GM20431 (cell line): ENCODE results near the gene TMPRSS4.
"Not testable (repeated sequence)": the region's sequence is repeated elsewhere in the genome, so short reads cannot be mapped to it uniquely, and the experiment has no call there.

Experiments used
- in situ Hi-C: fragments of 300-500 bp; cut with MseI, MboI; formaldehyde crosslinking; loops from one replicate; pipeline ENCODE4 v1.15.0; 2020; ENCODE audit warnings: low sequenced_read_pairs; ENCODE audit not compliant: unreplicated experiment

TMPRSS4 gene

GRCh38 chr11:118054712-118055640, 21.9 kb upstream of the TMPRSS4 start:
- in situ Hi-C loops: loop anchor here (10.0 kb wide), 2 partner anchors 100 to 210 kb away; no protein-coding TSS in a partner anchor

- in situ Hi-C loops: loop anchor here (10.0 kb wide), 2 partner anchors 101 to 211 kb away; no protein-coding TSS in a partner anchor
Observed at GRCh38 chr11:118055966-118056365, 20.9 kb upstream of the TMPRSS4 start.

- in situ Hi-C loops: loop anchor here (10.0 kb wide), 2 partner anchors 102 to 212 kb away; no protein-coding TSS in a partner anchor
Observed at GRCh38 chr11:118056806-118057205, 20.1 kb upstream of the TMPRSS4 start.

GRCh38 chr11:118057251-118058145, 19.4 kb upstream of the TMPRSS4 start:
- in situ Hi-C loops: loop anchor here (10.0 kb wide), 2 partner anchors 103 to 213 kb away; no protein-coding TSS in a partner anchor

- in situ Hi-C loops: loop anchor here (10.0 kb wide), 2 partner anchors 104 to 214 kb away; no protein-coding TSS in a partner anchor
Observed at GRCh38 chr11:118058311-118059245, 18.3 kb upstream of the TMPRSS4 start.

GRCh38 chr11:118059246-118059940, 17.5 kb upstream of the TMPRSS4 start:
- in situ Hi-C loops: loop anchor here (10.0 kb wide), 2 partner anchors 105 to 215 kb away; no protein-coding TSS in a partner anchor

- in situ Hi-C loops: no loop called here
Observed at GRCh38 chr11:118060081-118060661, 16.7 kb upstream of the TMPRSS4 start.

GRCh38 chr11:118060869-118061268, 16.0 kb upstream of the TMPRSS4 start:
- in situ Hi-C loops: no loop called here

- in situ Hi-C loops: no loop called here
Observed at GRCh38 chr11:118061586-118062125, 15.2 kb upstream of the TMPRSS4 start.

GRCh38 chr11:118062181-118062580, 14.7 kb upstream of the TMPRSS4 start:
- in situ Hi-C loops: not testable (repeated sequence)

GRCh38 chr11:118062631-118063030, 14.2 kb upstream of the TMPRSS4 start:
- in situ Hi-C loops: not testable (repeated sequence)

- in situ Hi-C loops: no loop called here
Observed at GRCh38 chr11:118064956-118065355, 11.9 kb upstream of the TMPRSS4 start.

- in situ Hi-C loops: no loop called here
Observed at GRCh38 chr11:118065384-118065783, 11.5 kb upstream of the TMPRSS4 start.

GRCh38 chr11:118067006-118067405, 9.9 kb upstream of the TMPRSS4 start:
- in situ Hi-C loops: no loop called here

GRCh38 chr11:118068206-118068944, 8.5 kb upstream of the TMPRSS4 start:
- in situ Hi-C loops: no loop called here

- in situ Hi-C loops: no loop called here
Observed at GRCh38 chr11:118068945-118069612, 7.8 kb upstream of the TMPRSS4 start.
